ENCODE results near the gene LPO. TPM values are rescaled to one million over a fixed set of nuclear protein-coding genes. Genes with fewer than 3 reads are reported as not detected.
A peak's percentile ranks its signal among the peaks of the same experiment; 100 is the strongest.

The LPO gene
- total and polyA plus RNA-seq, 9 of the 15 experiments (the other 6 are each of a cell fraction or from before 2014, with no cell fraction given), result 0.07 to 0.11 TPM; not detected in 7

- no peaks in the 10 kb centered on the region for H3K9me3 ChIP-seq (replicated peaks; ENCODE audit: control insufficient read depth, insufficient read depth, low read depth, low read length)
- CTCF ChIA-PET (ENCODE audit: low intra/inter-chr PET ratio), result interaction anchor here (0.5 kb wide), 1 partner anchor 138 kb away, joined by 3 read pairs; no protein-coding TSS in a partner anchor
- DNase-seq (ENCODE audit: extremely low read depth in 1 of 4, low spot score in 3 of 4), result no peak
- no TSS peak for BruUV-seq (replicated peaks)
- no peaks in the 10 kb centered on the region for H3K36me3 ChIP-seq (ENCODE audit: control insufficient read depth, insufficient read depth, low read length)
- in situ Hi-C loops (cut with MboI) (loop anchor here (5.0 kb wide), 1 partner anchor 135 kb away; no protein-coding TSS in a partner anchor), intact Hi-C loops (cut with micrococcal nuclease) (no loop called here)
- 77% methylated on average over 17 of the region's 23 CpGs for WGBS (ENCODE audit: insufficient coverage, low coverage, missing lambda C conversion rate)
- no peak for ATAC-seq
- H3K79me2 ChIP-seq (ENCODE audit: control insufficient read depth, insufficient read depth, low read length), result no peaks in the 10 kb centered on the region
- H3K9me1 ChIP-seq (ENCODE audit: control insufficient read depth, insufficient read depth, low read length), result no peaks in the 10 kb centered on the region
- H4K20me1 ChIP-seq (replicated peaks; ENCODE audit: control insufficient read depth, insufficient read depth, low read length), result no peaks in the 10 kb centered on the region
- no peak overlapping the region for H3K4me2 ChIP-seq (ENCODE audit: insufficient read depth, low read length)
- no peak overlapping the region for H3K4me3 ChIP-seq
- H3K27ac ChIP-seq (ENCODE audit: extremely low read depth, low read depth, low read length), result no peak overlapping the region
- peaks cover 0 to 27% of the 10 kb centered on the region in 2 experiments; a peak in 1 of 5 replicates for H3K4me1 ChIP-seq (replicated peaks in 1 of 2; ENCODE audit: control insufficient read depth in 2 of 2, insufficient read depth in 2 of 2, low read length in 2 of 2)
- TF ChIP-seq KDM2B (CRISPR knock-in tag; IDR thresholded peaks at IDR 0.05) (no peak), RBFOX2 (IDR thresholded peaks at IDR 0.05; ENCODE audit: low read depth, low read length) (no peak)
- no peak overlapping the region for H2AFZ ChIP-seq (ENCODE audit: low read depth, low read length)
- POLR2A ChIA-PET, result interaction anchor here (0.6 to 2.9 kb wide), 3 partner anchors 14 to 136 kb away, joined by 4 to 8 read pairs (median 6); no protein-coding TSS in a partner anchor
- H3K27me3 ChIP-seq (ENCODE audit: control insufficient read depth in 2 of 2, insufficient read depth in 2 of 2, low read length in 2 of 2), result no peaks in the 10 kb centered on the region
- FAIRE-seq, result no peak
- peak overlapping the region in 1 of 2 experiments; percentile 33; a peak in 1 of 4 replicates for H3K9ac ChIP-seq (ENCODE audit: insufficient read depth in 1 of 2, low read depth in 2 of 2, low read length in 2 of 2)
Measured at GRCh38 chr17:58312021-58312630, 73.7 kb downstream of the LPO start.

- ChIA-PET POLR2A (interaction anchor here (1.4 to 2.9 kb wide), 2 partner anchors 13 to 18 kb away, joined by 6 to 8 read pairs; no protein-coding TSS in a partner anchor), CTCF (ENCODE audit: low intra/inter-chr PET ratio) (interaction anchor here (0.5 to 0.8 kb wide), 2 partner anchors 135 to 138 kb away, joined by 3 to 5 read pairs; no protein-coding TSS in a partner anchor)
- no peak overlapping the region for H3K9ac ChIP-seq (ENCODE audit: insufficient read depth in 1 of 2, low read depth in 2 of 2, low read length in 2 of 2)
- no peak overlapping the region for H3K4me2 ChIP-seq (ENCODE audit: insufficient read depth, low read length)
- FAIRE-seq, result peak; percentile 51
- ATAC-seq, result no peak
- in situ Hi-C loops (cut with MboI) (loop anchor here (5.0 kb wide), 1 partner anchor 134 kb away; no protein-coding TSS in a partner anchor), intact Hi-C loops (cut with micrococcal nuclease) (no loop called here)
- H3K4me3 ChIP-seq, result no peak overlapping the region
- no peaks in the 10 kb centered on the region for H4K20me1 ChIP-seq (replicated peaks; ENCODE audit: control insufficient read depth, insufficient read depth, low read length)
- H3K9me3 ChIP-seq (replicated peaks; ENCODE audit: control insufficient read depth, insufficient read depth, low read depth, low read length), result no peaks in the 10 kb centered on the region
- H3K36me3 ChIP-seq (ENCODE audit: control insufficient read depth, insufficient read depth, low read length), result no peaks in the 10 kb centered on the region
- no peaks in the 10 kb centered on the region for H3K27me3 ChIP-seq (ENCODE audit: control insufficient read depth in 2 of 2, insufficient read depth in 2 of 2, low read length in 2 of 2)
- no peaks in the 10 kb centered on the region for H3K79me2 ChIP-seq (ENCODE audit: control insufficient read depth, insufficient read depth, low read length)
- BruUV-seq (replicated peaks), result no TSS peak
- no peak overlapping the region for H3K27ac ChIP-seq (ENCODE audit: extremely low read depth, low read depth, low read length)
- no peaks in the 10 kb centered on the region for H3K9me1 ChIP-seq (ENCODE audit: control insufficient read depth, insufficient read depth, low read length)
- WGBS (ENCODE audit: insufficient coverage, low coverage, missing lambda C conversion rate), result 21% methylated on average over 1 of the region's 1 CpG
- no peak for DNase-seq (ENCODE audit: extremely low read depth in 1 of 4, low spot score in 3 of 4)
- peaks cover 0 to 24% of the 10 kb centered on the region in 2 experiments; a peak in 1 of 5 replicates for H3K4me1 ChIP-seq (replicated peaks in 1 of 2; ENCODE audit: control insufficient read depth in 2 of 2, insufficient read depth in 2 of 2, low read length in 2 of 2)
- no peak overlapping the region for H2AFZ ChIP-seq (ENCODE audit: low read depth, low read length)
- TF ChIP-seq FOSL1 (tag; conservative IDR thresholded peaks at IDR 0.05) (no peak), SMC3 (conservative IDR thresholded peaks at IDR 0.05; ENCODE audit: insufficient read depth, low read depth, low read length) (0 out of 2 replicates have a peak, but pooled peaks have one; percentile 27), REST (IDR thresholded peaks at IDR 0.05; ENCODE audit: borderline replicate concordance) (peak; percentile 50; the same call in 1 of the 2 replicates), REST (CRISPR knock-in tag; IDR thresholded peaks at IDR 0.05; ENCODE audit: low read depth) (no peak)
Measured at GRCh38 chr17:58312829-58313228, 74.4 kb downstream of the LPO start.

All from K562 (cell line).